HepG2 (cell line): ENCODE data around the gene NPBWR2. TPM values are rescaled to one million over a fixed set of nuclear protein-coding genes. Genes with fewer than 3 reads are reported as not detected.
A peak's percentile ranks its signal among the peaks of the same experiment; 100 is the strongest.

Experiments
- FOXK1 ChIP-seq: sonication (generic); formaldehyde crosslinking; IDR thresholded peaks from 2 replicates; pipeline ENCODE4 v1.4.0; 2020; ENCODE audit warnings: low read depth, missing genetic modification reagents, borderline replicate concordance
- KAT7 ChIP-seq: IDR thresholded peaks from 2 replicates; pipeline ENCODE4 v1.6.1; 2018; ENCODE audit warnings: borderline replicate concordance, missing compliant biosample characterization
- KDM6A ChIP-seq: IDR thresholded peaks from 2 replicates; pipeline ENCODE4 v1.6.1; 2016; ENCODE audit warnings: low read depth
- MAX ChIP-seq: IDR thresholded peaks from 2 replicates; pipeline ENCODE4 v1.6.1; 2012; ENCODE audit warnings: inconsistent platforms
- MIER2 ChIP-seq: IDR thresholded peaks from 2 replicates; pipeline ENCODE4 v1.6.1; 2016; ENCODE audit warnings: missing biosample characterization, missing genetic modification reagents
- PRDM15 ChIP-seq: sonication (generic); formaldehyde crosslinking; IDR thresholded peaks from 2 replicates; pipeline ENCODE4 v1.4.0; 2020; ENCODE audit warnings: missing genetic modification reagents
- RORA ChIP-seq: sonication (generic); formaldehyde crosslinking; IDR thresholded peaks from 2 replicates; pipeline ENCODE4 v1.5.0; 2020; ENCODE audit warnings: mild to moderate bottlenecking, missing genetic modification reagents, moderate library complexity
- SMARCE1 ChIP-seq: fragments of 450-650 bp; IDR thresholded peaks from 2 replicates; pipeline ENCODE4 v1.6.1; 2017; ENCODE audit warnings: borderline replicate concordance
- STAT6 ChIP-seq: sonication (generic); formaldehyde crosslinking; IDR thresholded peaks from 2 replicates; pipeline ENCODE4 v1.4.0; 2020; ENCODE audit warnings: missing genetic modification reagents, mild to moderate bottlenecking, borderline replicate concordance
- TEAD3 ChIP-seq: optimal IDR thresholded peaks from 2 replicates; pipeline ENCODE3; 2016; ENCODE audit warnings: borderline replicate concordance
- ZFP90 ChIP-seq: sonication (generic); formaldehyde crosslinking; IDR thresholded peaks from 2 replicates; pipeline ENCODE4 v1.8.0; 2022; ENCODE audit warnings: missing genetic modification reagents, mild to moderate bottlenecking, inconsistent platforms, borderline replicate concordance
- ZMYM3 ChIP-seq: sonication (generic); formaldehyde crosslinking; IDR thresholded peaks from 2 replicates; pipeline ENCODE4 v1.5.1; 2020; ENCODE audit warnings: mild to moderate bottlenecking, missing genetic modification reagents
- ZNF263 ChIP-seq: sonication (generic); formaldehyde crosslinking; IDR thresholded peaks from 2 replicates; pipeline ENCODE4 v1.4.0; 2020; ENCODE audit warnings: missing genetic modification reagents
- ZNF292 ChIP-seq: sonication (generic); formaldehyde crosslinking; IDR thresholded peaks from 2 replicates; pipeline ENCODE4 v1.8.1; 2022; ENCODE audit warnings: mild to moderate bottlenecking, low read depth, missing genetic modification reagents, borderline replicate concordance
- ZNF576 ChIP-seq: sonication (generic); formaldehyde crosslinking; IDR thresholded peaks from 2 replicates; pipeline ENCODE4 v1.4.0; 2020; ENCODE audit warnings: mild to moderate bottlenecking, missing genetic modification reagents
- ZNF883 ChIP-seq: sonication (generic); formaldehyde crosslinking; IDR thresholded peaks from 2 replicates; pipeline ENCODE4 v1.5.1; 2020; ENCODE audit warnings: mild to moderate bottlenecking, missing genetic modification reagents; ENCODE audit errors: not compliant biosample characterization
- polyA plus RNA-seq, 8 experiments: library from polyadenylated mRNA; depleted of rRNA in 3 of 8; stranded (reverse) in 7 of 8; unstranded in 1 of 8; fragments of >200 nt; fragmentation: Illumina TruSeq in 4 of 8; extraction: Trizol in 4 of 8; gene quantifications; 2 replicates each; pipeline versions ENCODE4 v1.2.1 to v1.2.3, GENCODE V29; 2011 to 2016; ENCODE audit warnings: low read depth in 4 of 8, missing spikeins in 1 of 8, mixed read lengths in 1 of 8; ENCODE audit not compliant: insufficient read depth in 1 of 8
- total RNA-seq, 5 experiments: library from RNA; depleted of rRNA; stranded (reverse); fragments of >200 nt; fragmentation: Illumina TruSeq; extraction: Trizol; gene quantifications; 2 replicates each; pipeline ENCODE4 v1.2.3, GENCODE V29; 2016; ENCODE audit warnings: low read depth in 1 of 5

The NPBWR2 gene
- total and polyA plus RNA-seq, 2 of the 13 experiments (the other 11 are each of a cell fraction or from before 2014, with no cell fraction given), result not detected

GRCh38 chr20:64119681-64120341 lies 12.4 kb upstream of the NPBWR2 start (continued):
- TF ChIP-seq STAT6 (no peak), TEAD3 (CRISPR knock-in tag) (no peak), ZNF292 (CRISPR knock-in tag) (0 out of 2 replicates have a peak, but pooled peaks have one; percentile 15), ZNF576 (CRISPR knock-in tag) (no peak), KDM6A (CRISPR knock-in tag) (no peak), ZNF883 (CRISPR knock-in tag) (peak; percentile 21), ZNF263 (peak; percentile 83; the same call in 1 of the 2 replicates), MIER2 (CRISPR knock-in tag) (no peak), PRDM15 (no peak), ZFP90 (CRISPR knock-in tag) (no peak), MAX (peak; percentile 17; the same call in 1 of the 2 replicates), SMARCE1 (no peak), RORA (no peak), KAT7 (CRISPR knock-in tag) (no peak), FOXK1 (CRISPR knock-in tag) (no peak), ZMYM3 (CRISPR knock-in tag) (peak; percentile 90)
